IMR-90 (cell line): ENCODE data around the gene IFNA14. TPM values are rescaled to one million over a fixed set of nuclear protein-coding genes. Genes with fewer than 3 reads are reported as not detected.

Experiments
- ATAC-seq: fragments of 200-7000 bp; cut with Tn5 transposase; 2 replicates; pipeline ENCODE4 v1.9.1; 2020; ENCODE audit warnings: low read depth, mild to moderate bottlenecking, moderate library complexity
- BruUV-seq: library from RNA; stranded (reverse); fragments of 400-500 nt; replicated peaks from 2 replicates; lab custom pipeline; 2021; lab: Mats Ljungman, UMichigan
- CTCF ChIA-PET: fragments of 300-600 bp; formaldehyde crosslinking; extraction: SDS; loops from one replicate; lab custom pipeline; 2021; ENCODE audit warnings: antibody characterized with exemption; lab: Yijun Ruan, JAX
- POLR2A ChIA-PET: fragments of 300-600 bp; sonication (Branson Sonifier 250); formaldehyde crosslinking; loops from one replicate; lab custom pipeline; 2022; ENCODE audit warnings: antibody characterized with exemption; ENCODE audit not compliant: unreplicated experiment; lab: Charles Lee
- DNase-seq: peaks from one replicate; pipeline ENCODE4 v3.0.0; 2013
- H2AFZ ChIP-seq: replicated peaks from 2 replicates; pipeline ENCODE3; 2013; ENCODE audit warnings: low read length, mild to moderate bottlenecking; ENCODE audit not compliant: poor library complexity
- H2AK5ac ChIP-seq: 2 replicates; pipeline ENCODE4 v1.6.1; 2013; ENCODE audit warnings: low read depth, low read length, inconsistent platforms
- H2AK9ac ChIP-seq: replicated peaks from 2 replicates; pipeline ENCODE3; 2013; ENCODE audit warnings: mild to moderate bottlenecking, low read depth, low read length, moderate library complexity; ENCODE audit not compliant: poor library complexity
- H2BK120ac ChIP-seq: 2 replicates; pipeline ENCODE4 v1.6.1; 2013; ENCODE audit warnings: low read depth, low read length, inconsistent platforms
- H2BK15ac ChIP-seq: 3 replicates; pipeline ENCODE4 v1.6.1; 2013; ENCODE audit warnings: low read depth, low read length, inconsistent platforms
- H2BK20ac ChIP-seq: 2 replicates; pipeline ENCODE4 v1.6.1; 2013; ENCODE audit warnings: low read depth, mild to moderate bottlenecking, inconsistent platforms, low read length, moderate library complexity
- H2BK5ac ChIP-seq: 2 replicates; pipeline ENCODE4 v1.6.1; 2013; ENCODE audit warnings: mild to moderate bottlenecking, low read depth, low read length, inconsistent platforms; ENCODE audit not compliant: poor library complexity, severe bottlenecking
- H3K14ac ChIP-seq: replicated peaks from 2 replicates; pipeline ENCODE4 v1.6.1; 2013; ENCODE audit warnings: low read depth, low read length, inconsistent platforms
- H3K18ac ChIP-seq: 2 replicates; pipeline ENCODE4 v1.6.1; 2013; ENCODE audit warnings: low read depth, low read length, control low read depth
- H3K23ac ChIP-seq: 2 replicates; pipeline ENCODE4 v1.6.1; 2013; ENCODE audit warnings: low read depth, low read length, inconsistent platforms
- H3K27ac ChIP-seq: 2 replicates; pipeline ENCODE4 v1.5.1; 2013; ENCODE audit warnings: mild to moderate bottlenecking, control low read depth, low read length; ENCODE audit not compliant: insufficient read depth
- H3K27me3 ChIP-seq: 2 replicates; pipeline ENCODE4 v1.6.1; 2013; ENCODE audit warnings: low read length; ENCODE audit not compliant: control insufficient read depth, insufficient read depth
- H3K36me3 ChIP-seq: 2 replicates; pipeline ENCODE4 v1.6.1; 2013; ENCODE audit warnings: low read length, mixed read lengths; ENCODE audit not compliant: control insufficient read depth, insufficient read depth
- H3K4ac ChIP-seq: 2 replicates; pipeline ENCODE4 v1.6.1; 2013; ENCODE audit warnings: low read depth, low read length, inconsistent platforms
- H3K4me1 ChIP-seq: 2 replicates; pipeline ENCODE4 v1.6.1; 2013; ENCODE audit warnings: low read length, mixed read lengths; ENCODE audit not compliant: control insufficient read depth, insufficient read depth
- H3K4me2 ChIP-seq: 2 replicates; pipeline ENCODE4 v1.6.1; 2013; ENCODE audit warnings: low read depth, mild to moderate bottlenecking, control low read depth, low read length, moderate library complexity
- H3K4me3 ChIP-seq: 2 replicates; pipeline ENCODE4 v1.5.1; 2013; ENCODE audit warnings: low read depth, mild to moderate bottlenecking, control low read depth, low read length, moderate library complexity; ENCODE audit not compliant: insufficient read depth
- H3K56ac ChIP-seq: 2 replicates; pipeline ENCODE4 v1.6.1; 2013; ENCODE audit warnings: low read length, inconsistent platforms; ENCODE audit not compliant: insufficient read depth; ENCODE audit errors: extremely low read depth
- H3K79me1 ChIP-seq, 2 experiments: 2 replicates each; pipeline ENCODE4 v1.6.1; 2013; ENCODE audit warnings: low read length in 2 of 2, inconsistent platforms in 1 of 2, low read depth in 1 of 2
- H3K9ac ChIP-seq: 2 replicates; pipeline ENCODE4 v1.6.1; 2013; ENCODE audit warnings: low read depth, low read length, control low read depth
- H3K9me1 ChIP-seq: 2 replicates; pipeline ENCODE4 v1.6.1; 2013; ENCODE audit warnings: low read length, inconsistent platforms; ENCODE audit not compliant: insufficient read depth
- H3K9me3 ChIP-seq: 2 replicates; pipeline ENCODE4 v1.6.1; 2013; ENCODE audit warnings: low read length; ENCODE audit not compliant: control insufficient read depth, insufficient read depth
- H4K20me1 ChIP-seq: 2 replicates; pipeline ENCODE4 v1.6.1; 2013; ENCODE audit warnings: low read length, inconsistent platforms; ENCODE audit not compliant: insufficient read depth
- H4K5ac ChIP-seq: 2 replicates; pipeline ENCODE4 v1.6.1; 2013; ENCODE audit warnings: mild to moderate bottlenecking, low read depth, low read length, control low read depth
- H4K8ac ChIP-seq, 2 experiments: 2 replicates each; pipeline ENCODE4 v1.6.1; 2013; ENCODE audit warnings: low read depth in 2 of 2, low read length in 2 of 2, control low read depth in 1 of 2, inconsistent platforms in 1 of 2
- H4K91ac ChIP-seq: 2 replicates; pipeline ENCODE4 v1.6.1; 2013; ENCODE audit warnings: low read depth, low read length, inconsistent platforms; ENCODE audit not compliant: insufficient read depth
- BHLHE40 ChIP-seq: fragments of 150-350 bp; IDR thresholded peaks from 2 replicates; pipeline ENCODE4 v1.6.1; 2016; ENCODE audit warnings: mild to moderate bottlenecking, low read depth, low read length
- CHD1 ChIP-seq: IDR thresholded peaks from 2 replicates; pipeline ENCODE4 v1.6.1; 2012; ENCODE audit warnings: low read depth, low read length, improper control_type of control experiment
- FOS ChIP-seq: fragments of 150-350 bp; IDR thresholded peaks from 2 replicates; pipeline ENCODE4 v1.6.1; 2016; ENCODE audit warnings: low read depth, low read length
- MAFK ChIP-seq: IDR thresholded peaks from 2 replicates; pipeline ENCODE4 v1.6.1; 2012; ENCODE audit warnings: low read depth, low read length, improper control_type of control experiment
- MAZ ChIP-seq: IDR thresholded peaks from 2 replicates; pipeline ENCODE4 v1.6.1; 2012; ENCODE audit warnings: low read depth, mild to moderate bottlenecking, low read length, improper control_type of control experiment, moderate library complexity, borderline replicate concordance
- MXI1 ChIP-seq: IDR thresholded peaks from 2 replicates; pipeline ENCODE4 v1.6.1; 2012; ENCODE audit warnings: low read depth, mild to moderate bottlenecking, low read length, moderate library complexity, borderline replicate concordance
- NFE2L2 ChIP-seq: fragments of 150-350 bp; IDR thresholded peaks from 2 replicates; pipeline ENCODE4 v1.6.1; 2016; ENCODE audit warnings: low read depth, mild to moderate bottlenecking, low read length
- POLR2A ChIP-seq: IDR thresholded peaks from 2 replicates; pipeline ENCODE4 v1.6.1; 2012; ENCODE audit warnings: mild to moderate bottlenecking, low read depth, low read length
- RAD21 ChIP-seq: IDR thresholded peaks from 2 replicates; pipeline ENCODE4 v1.6.1; 2012; ENCODE audit warnings: low read length, improper control_type of control experiment
- RCOR1 ChIP-seq: IDR thresholded peaks from 2 replicates; pipeline ENCODE4 v1.6.1; 2012; ENCODE audit warnings: mild to moderate bottlenecking, low read length, improper control_type of control experiment; ENCODE audit not compliant: insufficient replicate concordance
- RFX5 ChIP-seq: IDR thresholded peaks from 2 replicates; pipeline ENCODE4 v1.8.0; 2012; ENCODE audit warnings: low read depth, mild to moderate bottlenecking, low read length, moderate library complexity
- SMC3 ChIP-seq: fragments of 150-350 bp; IDR thresholded peaks from 2 replicates; pipeline ENCODE4 v1.6.1; 2016; ENCODE audit warnings: low read depth, mild to moderate bottlenecking, antibody characterized with exemption, low read length, moderate library complexity
- WGBS, 2 experiments: methylation state at CpG; one replicate each; pipeline versions ENCODE4 v1.1.5 to v1.1.7; 2013; ENCODE audit warnings: missing lambda C conversion rate in 2 of 2; ENCODE audit not compliant: insufficient read length in 1 of 2; ENCODE audit errors: extremely low coverage in 2 of 2; 5-methylcytosine and 5-hydroxymethylcytosine counted together
- dilution Hi-C: fragments of 300-500 bp; cut with HindIII; formaldehyde crosslinking; loops from one replicate; pipeline ENCODE4 v1.14.3; 2018; ENCODE audit warnings: low sequenced_read_pairs; ENCODE audit not compliant: unreplicated experiment
- in situ Hi-C: fragments of 300-500 bp; cut with MboI; formaldehyde crosslinking; loops from 3 replicates; pipeline ENCODE4 v1.14.3; 2019; ENCODE audit warnings: low sequenced_read_pairs, inconsistent platforms, mixed read lengths
- intact Hi-C: fragments of 100-400 bp; cut with micrococcal nuclease; formaldehyde crosslinking; loops from 2 replicates; pipeline ENCODE4 v1.10.0; 2022
- polyA plus RNA-seq, 3 experiments: library from polyadenylated mRNA; depleted of rRNA; stranded (reverse); fragments of >200 nt; gene quantifications; 2 replicates each; pipeline ENCODE4 v1.2.3, GENCODE V29; 2012; ENCODE audit warnings: low replicate concordance in 1 of 3
- total RNA-seq: library from RNA; depleted of rRNA; stranded (reverse); fragments of >200 nt; gene quantifications from 2 replicates; pipeline ENCODE4 v1.2.3, GENCODE V29; 2012
- TF ChIP-seq, protein P1 (sequence below): fragments of 150-350 bp; IDR thresholded peaks from 2 replicates; pipeline ENCODE4 v1.6.1; 2016; ENCODE audit warnings: low read depth, mild to moderate bottlenecking, low read length, moderate library complexity, borderline replicate concordance
- TF ChIP-seq, protein P2 (sequence below): conservative IDR thresholded peaks from 2 replicates; pipeline ENCODE4 v1.5.1; 2012; ENCODE audit warnings: mild to moderate bottlenecking, low read depth, low read length, improper control_type of control experiment

IFNA14 gene
- total and polyA plus RNA-seq, 2 of the 4 experiments (the other 2 are of a cell fraction), result not detected

DNA sequence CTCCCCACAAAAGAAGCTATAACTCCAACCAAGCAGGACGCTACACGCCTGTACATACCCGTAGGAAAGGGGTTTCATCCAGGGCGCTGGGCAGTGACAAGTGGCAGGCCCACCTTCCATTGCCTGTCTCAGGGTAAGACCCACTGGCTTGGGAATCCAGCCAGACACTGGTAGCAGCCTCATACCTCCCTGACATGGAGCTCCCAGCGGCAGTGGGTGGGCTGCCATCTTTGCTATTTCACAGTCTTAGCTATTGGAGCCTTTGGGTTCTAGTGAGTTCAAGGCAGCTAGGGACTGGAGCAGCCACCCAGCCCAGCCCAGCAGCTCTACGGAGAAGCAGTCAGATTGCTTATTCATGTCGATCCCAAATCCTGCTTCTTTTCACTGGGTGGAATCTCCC, 29.5 kb downstream of the IFNA14 start:
- H4K20me1 ChIP-seq, result no peaks in the 10 kb centered on the region
- no peak overlapping the region for H2BK120ac ChIP-seq
- dilution Hi-C loops, result no loop called here
- H3K4me3 ChIP-seq, result no peak overlapping the region
- intact Hi-C loops, result no loop called here
- H2BK15ac ChIP-seq, result no peak overlapping the region
- H3K56ac ChIP-seq, result no peak overlapping the region
- H4K8ac ChIP-seq, result no peak overlapping the region
- H3K4me2 ChIP-seq, result no peak overlapping the region
- no peaks in the 10 kb centered on the region for H3K36me3 ChIP-seq
- no peaks in the 10 kb centered on the region for H3K27me3 ChIP-seq
- no peak overlapping the region for H4K91ac ChIP-seq
- H2BK20ac ChIP-seq, result no peak overlapping the region
- no TSS peak for BruUV-seq
- no peak overlapping the region for H3K4ac ChIP-seq
- H2AK5ac ChIP-seq, result no peak overlapping the region
- H2AK9ac ChIP-seq, result no peak overlapping the region
- no peaks in the 10 kb centered on the region for H3K4me1 ChIP-seq
- H3K23ac ChIP-seq, result no peak overlapping the region
- no peaks in the 10 kb centered on the region for H3K9me3 ChIP-seq
- DNase-seq, result no peak
- in situ Hi-C loops, result loop anchor here (25.0 kb wide), 1 partner anchor 577 kb away; no protein-coding TSS in a partner anchor
- WGBS, 2 experiments, result 55% methylated on average over 5 of the region's 7 CpGs; no CpG with 5 or more reads in 1 of the 2 experiments
- H3K9me1 ChIP-seq, result no peaks in the 10 kb centered on the region
- no peak overlapping the region for H3K27ac ChIP-seq
- H3K79me1 ChIP-seq, result no peaks in the 10 kb centered on the region
- no peak overlapping the region for H2BK5ac ChIP-seq
- no peak for ATAC-seq
- ChIA-PET POLR2A (no interaction called here), CTCF (no interaction called here)
- no peak overlapping the region for H3K9ac ChIP-seq
- no peak overlapping the region for H3K18ac ChIP-seq
- H2AFZ ChIP-seq, result no peak overlapping the region
- TF ChIP-seq NFE2L2 (no peak), MAZ (no peak), POLR2A (no peak), MAFK (no peak), RAD21 (no peak), BHLHE40 (no peak), FOS (no peak), CHD1 (no peak), RFX5 (no peak), RCOR1 (no peak), MXI1 (no peak), SMC3 (no peak)
- TF ChIP-seq, protein P1, sequence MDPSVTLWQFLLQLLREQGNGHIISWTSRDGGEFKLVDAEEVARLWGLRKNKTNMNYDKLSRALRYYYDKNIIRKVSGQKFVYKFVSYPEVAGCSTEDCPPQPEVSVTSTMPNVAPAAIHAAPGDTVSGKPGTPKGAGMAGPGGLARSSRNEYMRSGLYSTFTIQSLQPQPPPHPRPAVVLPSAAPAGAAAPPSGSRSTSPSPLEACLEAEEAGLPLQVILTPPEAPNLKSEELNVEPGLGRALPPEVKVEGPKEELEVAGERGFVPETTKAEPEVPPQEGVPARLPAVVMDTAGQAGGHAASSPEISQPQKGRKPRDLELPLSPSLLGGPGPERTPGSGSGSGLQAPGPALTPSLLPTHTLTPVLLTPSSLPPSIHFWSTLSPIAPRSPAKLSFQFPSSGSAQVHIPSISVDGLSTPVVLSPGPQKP, result no peak
- TF ChIP-seq, protein P2, sequence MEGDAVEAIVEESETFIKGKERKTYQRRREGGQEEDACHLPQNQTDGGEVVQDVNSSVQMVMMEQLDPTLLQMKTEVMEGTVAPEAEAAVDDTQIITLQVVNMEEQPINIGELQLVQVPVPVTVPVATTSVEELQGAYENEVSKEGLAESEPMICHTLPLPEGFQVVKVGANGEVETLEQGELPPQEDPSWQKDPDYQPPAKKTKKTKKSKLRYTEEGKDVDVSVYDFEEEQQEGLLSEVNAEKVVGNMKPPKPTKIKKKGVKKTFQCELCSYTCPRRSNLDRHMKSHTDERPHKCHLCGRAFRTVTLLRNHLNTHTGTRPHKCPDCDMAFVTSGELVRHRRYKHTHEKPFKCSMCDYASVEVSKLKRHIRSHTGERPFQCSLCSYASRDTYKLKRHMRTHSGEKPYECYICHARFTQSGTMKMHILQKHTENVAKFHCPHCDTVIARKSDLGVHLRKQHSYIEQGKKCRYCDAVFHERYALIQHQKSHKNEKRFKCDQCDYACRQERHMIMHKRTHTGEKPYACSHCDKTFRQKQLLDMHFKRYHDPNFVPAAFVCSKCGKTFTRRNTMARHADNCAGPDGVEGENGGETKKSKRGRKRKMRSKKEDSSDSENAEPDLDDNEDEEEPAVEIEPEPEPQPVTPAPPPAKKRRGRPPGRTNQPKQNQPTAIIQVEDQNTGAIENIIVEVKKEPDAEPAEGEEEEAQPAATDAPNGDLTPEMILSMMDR, result no peak
- no peak overlapping the region for H3K14ac ChIP-seq
- H4K5ac ChIP-seq, result no peak overlapping the region
